ENCODE measurements around the gene HECTD3.

Gene HECTD3

GRCh38 chr1:44999232-44999631 lies 11.9 kb downstream of the HECTD3 start:
- TF ChIP-seq, protein P1, sequence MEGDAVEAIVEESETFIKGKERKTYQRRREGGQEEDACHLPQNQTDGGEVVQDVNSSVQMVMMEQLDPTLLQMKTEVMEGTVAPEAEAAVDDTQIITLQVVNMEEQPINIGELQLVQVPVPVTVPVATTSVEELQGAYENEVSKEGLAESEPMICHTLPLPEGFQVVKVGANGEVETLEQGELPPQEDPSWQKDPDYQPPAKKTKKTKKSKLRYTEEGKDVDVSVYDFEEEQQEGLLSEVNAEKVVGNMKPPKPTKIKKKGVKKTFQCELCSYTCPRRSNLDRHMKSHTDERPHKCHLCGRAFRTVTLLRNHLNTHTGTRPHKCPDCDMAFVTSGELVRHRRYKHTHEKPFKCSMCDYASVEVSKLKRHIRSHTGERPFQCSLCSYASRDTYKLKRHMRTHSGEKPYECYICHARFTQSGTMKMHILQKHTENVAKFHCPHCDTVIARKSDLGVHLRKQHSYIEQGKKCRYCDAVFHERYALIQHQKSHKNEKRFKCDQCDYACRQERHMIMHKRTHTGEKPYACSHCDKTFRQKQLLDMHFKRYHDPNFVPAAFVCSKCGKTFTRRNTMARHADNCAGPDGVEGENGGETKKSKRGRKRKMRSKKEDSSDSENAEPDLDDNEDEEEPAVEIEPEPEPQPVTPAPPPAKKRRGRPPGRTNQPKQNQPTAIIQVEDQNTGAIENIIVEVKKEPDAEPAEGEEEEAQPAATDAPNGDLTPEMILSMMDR (IDR thresholded peaks at IDR 0.05): no peak

- TF ChIP-seq, protein P1 (IDR thresholded peaks at IDR 0.05): no peak
These were observed 15.5 kb downstream of the HECTD3 start for GRCh38 chr1:44995467-44996238.

DNA sequence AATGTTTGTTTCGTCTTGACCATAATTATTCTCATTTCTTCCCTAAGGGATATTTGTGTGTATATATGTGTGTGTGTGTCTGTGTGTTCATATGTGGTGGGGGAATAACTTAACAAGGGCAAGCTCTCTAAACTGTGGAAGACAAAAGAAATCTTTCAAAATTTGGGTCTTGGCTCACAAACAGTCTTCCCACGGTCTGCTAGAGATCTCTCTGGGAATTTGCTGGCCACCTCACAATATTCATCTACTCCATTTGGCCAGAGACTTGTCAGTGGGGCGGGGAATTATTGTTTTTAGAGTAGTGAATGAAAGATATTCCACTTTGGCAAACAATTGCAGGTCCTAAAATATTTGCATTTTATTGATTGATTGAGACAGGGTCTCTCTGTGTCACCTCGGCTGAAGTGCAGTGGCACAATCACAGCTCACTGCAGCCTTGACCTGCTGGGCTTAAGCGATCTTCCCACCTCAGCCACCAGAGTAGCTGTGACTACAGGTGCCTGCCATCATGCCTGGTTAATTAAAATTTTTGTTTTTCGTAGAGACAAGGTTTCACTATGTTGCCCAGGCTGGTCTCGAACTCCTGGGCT lies 16.7 kb downstream of the HECTD3 start:
- TF ChIP-seq, protein P1 (IDR thresholded peaks at IDR 0.05): no peak

GRCh38 chr1:44988531-44989156 lies 22.5 kb downstream of the HECTD3 start:
- TF ChIP-seq, protein P1 (IDR thresholded peaks at IDR 0.05): no peak

- TF ChIP-seq, protein P1 (IDR thresholded peaks at IDR 0.05): no peak
These were observed 25.3 kb downstream of the HECTD3 start for GRCh38 chr1:44985747-44986359.

- TF ChIP-seq, protein P1 (IDR thresholded peaks at IDR 0.05): no peak
These were observed 34.9 kb downstream of the HECTD3 start for GRCh38 chr1:44976252-44976651.

DNA sequence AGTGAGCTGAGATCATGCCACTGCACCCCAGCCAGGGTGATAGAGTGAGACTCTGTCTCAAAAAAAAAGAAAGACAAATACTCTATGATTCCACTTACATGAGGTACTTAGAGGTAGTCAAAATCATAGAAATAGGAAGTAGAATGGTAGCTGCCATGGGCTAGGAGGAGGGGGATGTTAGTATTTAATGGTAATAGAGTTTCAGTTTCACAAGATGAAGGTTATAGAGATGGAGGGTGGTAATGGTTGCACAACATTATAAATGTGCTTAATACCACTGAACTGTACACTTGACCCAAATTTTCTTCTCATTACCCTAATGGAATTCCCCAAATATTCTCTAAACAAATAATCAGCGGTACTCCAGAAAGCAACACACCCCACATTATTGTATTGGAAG lies 37.5 kb downstream of the HECTD3 start:
- TF ChIP-seq, protein P1 (IDR thresholded peaks at IDR 0.05): no peak
